Endothelial cell of umbilical vein (primary cell): ENCODE measurements around the gene FAM98C. TPM values are rescaled to one million over a fixed set of nuclear protein-coding genes. Genes with fewer than 3 reads are reported as not detected.

ENCODE experiments used
- BruUV-seq: library from RNA; stranded (reverse); fragments of 400-500 nt; replicated peaks from 2 replicates; lab custom pipeline; 2021; lab: Mats Ljungman, UMichigan
- CTCF ChIA-PET: fragments of 300-600, 350-600 bp; sonication (Branson Sonifier 250); formaldehyde crosslinking; loops from one replicate; lab custom pipeline; 2021; ENCODE audit warnings: antibody characterized with exemption, inconsistent platforms; lab: Charles Lee
- POLR2A ChIA-PET: fragments of 300-600, 350-600 bp; sonication (Branson Sonifier 250); formaldehyde crosslinking; loops from one replicate; lab custom pipeline; 2021; ENCODE audit warnings: antibody characterized with exemption, inconsistent platforms; lab: Charles Lee
- DNase-seq: peaks from one replicate; pipeline ENCODE4 v3.0.0-alpha.2; 2011; ENCODE audit warnings: low read depth, low spot score
- FAIRE-seq: peaks from 2 replicates; lab custom pipeline; 2011; peaks lifted over from hg19 to GRCh38; lab: Jason Lieb, UNC
- H2AFZ ChIP-seq: 2 replicates; pipeline ENCODE4 v1.6.0; 2012; ENCODE audit warnings: low read depth, low read length, control low read depth, inconsistent platforms
- H3K27ac ChIP-seq: 2 replicates; pipeline ENCODE4 v1.5.1; 2011; ENCODE audit warnings: low read depth, mild to moderate bottlenecking, control low read depth, low read length, moderate library complexity; ENCODE audit not compliant: insufficient read depth
- H3K27me3 ChIP-seq, 2 experiments: 2 replicates each; pipeline versions ENCODE4 v1.6.0 to v1.6.1; 2011; ENCODE audit warnings: low read length in 2 of 2, mixed read lengths in 1 of 2; ENCODE audit not compliant: control insufficient read depth in 2 of 2, insufficient read depth in 2 of 2
- H3K36me3 ChIP-seq, 2 experiments: 2 replicates in 1 of 2; 3 replicates in 1 of 2; pipeline ENCODE4 v1.5.1; 2011; ENCODE audit warnings: low read length in 2 of 2, mild to moderate bottlenecking in 1 of 2, moderate library complexity in 1 of 2; ENCODE audit not compliant: control insufficient read depth in 2 of 2, insufficient read depth in 2 of 2; ENCODE audit errors: extremely low read depth in 1 of 2
- H3K4me1 ChIP-seq: 3 replicates; pipeline ENCODE4 v1.5.1; 2011; ENCODE audit warnings: mild to moderate bottlenecking, low read length; ENCODE audit not compliant: control insufficient read depth, insufficient read depth; ENCODE audit errors: extremely low read depth
- H3K4me2 ChIP-seq: 2 replicates; pipeline ENCODE4 v1.6.1; 2011; ENCODE audit warnings: low read length, control low read depth, mixed read lengths; ENCODE audit not compliant: insufficient read depth
- H3K4me3 ChIP-seq, 3 experiments: fragments of 200-600 bp in 1 of 3; sonication (generic), shearing (Covaris generic) in 1 of 3; replicated peaks in 1 of 3; 2 replicates each; pipeline ENCODE4 v1.5.1; 2011 to 2016; ENCODE audit warnings: control low read depth in 3 of 3, low read length in 3 of 3, mild to moderate bottlenecking in 2 of 3, inconsistent platforms in 1 of 3, low read depth in 1 of 3, moderate library complexity in 1 of 3; ENCODE audit not compliant: insufficient read depth in 1 of 3
- H3K79me2 ChIP-seq: 2 replicates; pipeline ENCODE4 v1.6.0; 2012; ENCODE audit warnings: low read length, inconsistent platforms; ENCODE audit not compliant: control insufficient read depth, insufficient read depth
- H3K9ac ChIP-seq: replicated peaks from 2 replicates; pipeline ENCODE3; 2011; ENCODE audit warnings: low read length, control low read depth; ENCODE audit not compliant: insufficient read depth; ENCODE audit errors: extremely low read depth
- H3K9me1 ChIP-seq: replicated peaks from 3 replicates; pipeline ENCODE4 v1.6.0; 2011; ENCODE audit warnings: mild to moderate bottlenecking, low read length; ENCODE audit not compliant: control insufficient read depth, insufficient read depth; ENCODE audit errors: extremely low read depth
- H3K9me3 ChIP-seq: replicated peaks from 2 replicates; pipeline ENCODE4 v1.5.1; 2012; ENCODE audit warnings: low read length, inconsistent platforms; ENCODE audit not compliant: control insufficient read depth, insufficient read depth
- H4K20me1 ChIP-seq: replicated peaks from 2 replicates; pipeline ENCODE3; 2011; ENCODE audit warnings: mild to moderate bottlenecking, low read length; ENCODE audit not compliant: control insufficient read depth, insufficient read depth; ENCODE audit errors: extremely low read depth
- CTCF ChIP-seq, 2 donors: IDR thresholded peaks; 1 replicate in 1 of 2; 2 replicates in 1 of 2; pipeline ENCODE4 v1.5.1; 2011; ENCODE audit warnings: low read length in 2 of 2, mild to moderate bottlenecking in 2 of 2, moderate library complexity in 2 of 2, control low read depth in 1 of 2, inconsistent platforms in 1 of 2, low read depth in 1 of 2; ENCODE audit not compliant: insufficient read depth in 1 of 2; ENCODE audit errors: extremely low read depth in 1 of 2
- EZH2 ChIP-seq: IDR thresholded peaks from 2 replicates; pipeline ENCODE4 v1.6.1; 2012; ENCODE audit warnings: borderline replicate concordance, low read depth, mild to moderate bottlenecking, moderate library complexity, low read length, inconsistent platforms; ENCODE audit not compliant: severe bottlenecking
- FOS ChIP-seq: IDR thresholded peaks from 2 replicates; pipeline ENCODE4 v1.6.1; 2011; ENCODE audit warnings: mild to moderate bottlenecking, low read length, moderate library complexity, borderline replicate concordance; ENCODE audit not compliant: insufficient read depth
- GATA2 ChIP-seq: IDR thresholded peaks from 2 replicates; pipeline ENCODE4 v1.7.0; 2011; ENCODE audit warnings: low read depth, mild to moderate bottlenecking, moderate library complexity, mixed read lengths, low read length; ENCODE audit not compliant: insufficient read length, insufficient read depth
- JUN ChIP-seq: IDR thresholded peaks from 2 replicates; pipeline ENCODE4 v1.6.1; 2011; ENCODE audit warnings: borderline replicate concordance, low read depth; ENCODE audit not compliant: insufficient read length, insufficient read depth
- MYC ChIP-seq: IDR thresholded peaks from one replicate; pipeline ENCODE4 v1.6.1; 2011; ENCODE audit warnings: mild to moderate bottlenecking, low read depth, low read length
- POLR2A ChIP-seq: IDR thresholded peaks from 2 replicates; pipeline ENCODE4 v1.6.1; 2012; ENCODE audit warnings: low read depth, mild to moderate bottlenecking, control low read depth, low read length
- POLR2AphosphoS5 ChIP-seq: IDR thresholded peaks from 2 replicates; pipeline ENCODE4 v1.6.1; 2012; ENCODE audit warnings: low read depth, mild to moderate bottlenecking, control low read depth, low read length, moderate library complexity; ENCODE audit not compliant: insufficient read depth
- dilution Hi-C: fragments of 300-500 bp; cut with MboI; formaldehyde crosslinking; loops from one replicate; pipeline ENCODE4 v1.15.0; 2019; ENCODE audit warnings: low sequenced_read_pairs; ENCODE audit not compliant: extremely low pct_ligation_motif_present
- intact Hi-C: fragments of 100-400 bp; cut with micrococcal nuclease; formaldehyde crosslinking; loops from one replicate; pipeline ENCODE4 v1.10.0; 2022
- polyA plus RNA-seq, 4 experiments: library from polyadenylated mRNA; depleted of rRNA in 3 of 4; stranded (reverse) in 3 of 4; unstranded in 1 of 4; fragments of >200 nt; gene quantifications; 2 replicates each; pipeline versions ENCODE4 v1.2.1 to v1.2.3, GENCODE V29; 2011 to 2012; ENCODE audit warnings: missing spikeins in 1 of 4
- total RNA-seq: library from RNA; stranded (reverse); gene quantifications from 2 replicates; pipeline ENCODE4 v1.2.3, GENCODE V29; 2021
- TF ChIP-seq, protein P1 (sequence below): IDR thresholded peaks from 2 replicates; pipeline ENCODE4 v1.6.1; 2011; ENCODE audit not compliant: insufficient read depth, insufficient read length

FAM98C gene
- total and polyA plus RNA-seq, 2 donors (not counting 3 experiments of a cell fraction or from before 2014, with no cell fraction given), result 12.6 to 13.0 TPM

GRCh38 chr19:38422438-38422837 lies 19.5 kb downstream of the FAM98C start:
- no peak for DNase-seq
- ChIA-PET CTCF (no interaction called here), POLR2A (no interaction called here)
- H4K20me1 ChIP-seq, result no peaks in the 10 kb centered on the region
- intact Hi-C loops, result no loop called here
- no peak overlapping the region for H2AFZ ChIP-seq
- dilution Hi-C loops, result no loop called here
- H3K79me2 ChIP-seq, result no peaks in the 10 kb centered on the region
- H3K9me1 ChIP-seq, result no peaks in the 10 kb centered on the region
- no peaks in the 10 kb centered on the region for H3K9me3 ChIP-seq
- no peak overlapping the region for H3K4me2 ChIP-seq
- no peak overlapping the region for H3K27ac ChIP-seq
- no peak for FAIRE-seq
- no peaks in the 10 kb centered on the region for H3K27me3 ChIP-seq
- H3K4me3 ChIP-seq, result no peak overlapping the region
- H3K36me3 ChIP-seq, result no peaks in the 10 kb centered on the region
- no peaks in the 10 kb centered on the region for H3K4me1 ChIP-seq
- BruUV-seq, result no TSS peak
- no peak overlapping the region for H3K9ac ChIP-seq
- TF ChIP-seq FOS (no peak), MYC (no peak), EZH2 (no peak), POLR2AphosphoS5 (no peak), JUN (no peak), POLR2A (no peak), GATA2 (no peak), CTCF (IDR thresholded peaks at IDR 0.05; ENCODE audit: extremely low read depth in 1 of 2, insufficient read depth in 1 of 2, low read depth in 1 of 2, low read length in 2 of 2) (no peak)
- TF ChIP-seq, protein P1, sequence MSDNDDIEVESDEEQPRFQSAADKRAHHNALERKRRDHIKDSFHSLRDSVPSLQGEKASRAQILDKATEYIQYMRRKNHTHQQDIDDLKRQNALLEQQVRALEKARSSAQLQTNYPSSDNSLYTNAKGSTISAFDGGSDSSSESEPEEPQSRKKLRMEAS, result no peak
